WTC11 (cell line): ENCODE measurements around the gene TRIM29. TPM values are rescaled to one million over a fixed set of nuclear protein-coding genes. Genes with fewer than 3 reads are reported as not detected.

ENCODE experiments used
- ATF1 ChIP-seq: sonication (generic); formaldehyde crosslinking; IDR thresholded peaks from 2 replicates; pipeline ENCODE4 v1.8.1; 2023; ENCODE audit warnings: mild to moderate bottlenecking, moderate library complexity, missing genetic modification reagents
- ATF2 ChIP-seq: sonication (generic); formaldehyde crosslinking; IDR thresholded peaks from 2 replicates; pipeline ENCODE4 v1.8.1; 2022; ENCODE audit warnings: low read depth, missing genetic modification reagents, borderline replicate concordance
- ATF3 ChIP-seq: sonication (generic); formaldehyde crosslinking; conservative IDR thresholded peaks from 2 replicates; pipeline ENCODE4 v1.8.1; 2022; ENCODE audit warnings: mild to moderate bottlenecking, missing genetic modification reagents
- CDX4 ChIP-seq: fragments of 250-450 bp; sonication (Bioruptor Pico); IDR thresholded peaks from 2 replicates; pipeline ENCODE4 v1.9.0; 2021; ENCODE audit warnings: moderate library complexity, mild to moderate bottlenecking, inconsistent platforms, borderline replicate concordance
- CTCF ChIP-seq: fragments of 200-600 bp; IDR thresholded peaks from 2 replicates; pipeline ENCODE4 v1.8.0; 2022; ENCODE audit warnings: antibody characterized with exemption
- E2F1 ChIP-seq: sonication (generic); formaldehyde crosslinking; IDR thresholded peaks from 2 replicates; pipeline ENCODE4 v1.8.0; 2022; ENCODE audit warnings: mild to moderate bottlenecking, missing genetic modification reagents
- FOXJ3 ChIP-seq: sonication (generic); formaldehyde crosslinking; IDR thresholded peaks from 2 replicates; pipeline ENCODE4 v1.9.0; 2021; ENCODE audit warnings: missing genetic modification reagents, mild to moderate bottlenecking, borderline replicate concordance
- FOXP4 ChIP-seq: sonication (generic); formaldehyde crosslinking; IDR thresholded peaks from 2 replicates; pipeline ENCODE4 v1.8.0; 2022; ENCODE audit warnings: mild to moderate bottlenecking, missing genetic modification reagents
- HMGA2 ChIP-seq: fragments of 250-450 bp; sonication (Bioruptor Pico); IDR thresholded peaks from 2 replicates; pipeline ENCODE4 v1.4.0; 2021; ENCODE audit warnings: mild to moderate bottlenecking, moderate library complexity
- IRF2 ChIP-seq: sonication (generic); formaldehyde crosslinking; IDR thresholded peaks from 2 replicates; pipeline ENCODE4 v1.8.0; 2022; ENCODE audit warnings: low read depth, missing genetic modification reagents, borderline replicate concordance
- JUN ChIP-seq: sonication (generic); formaldehyde crosslinking; IDR thresholded peaks from 2 replicates; pipeline ENCODE4 v1.8.0; 2023; ENCODE audit warnings: mild to moderate bottlenecking, missing genetic modification reagents
- MYBL2 ChIP-seq: sonication (generic); formaldehyde crosslinking; IDR thresholded peaks from 2 replicates; pipeline ENCODE4 v1.8.1; 2023; ENCODE audit warnings: mild to moderate bottlenecking, moderate library complexity, missing genetic modification reagents
- NFATC4 ChIP-seq: fragments of 250-450 bp; sonication (Bioruptor Pico); IDR thresholded peaks from 2 replicates; pipeline ENCODE4 v1.9.0; 2021; ENCODE audit warnings: mild to moderate bottlenecking
- PRDM15 ChIP-seq: sonication (generic); formaldehyde crosslinking; IDR thresholded peaks from 2 replicates; pipeline ENCODE4 v1.8.0; 2022; ENCODE audit warnings: missing genetic modification reagents
- RELA ChIP-seq: sonication (generic); formaldehyde crosslinking; IDR thresholded peaks from 2 replicates; pipeline ENCODE4 v1.8.1; 2022; ENCODE audit warnings: missing genetic modification reagents, mild to moderate bottlenecking, borderline replicate concordance
- TEAD1 ChIP-seq: sonication (generic); formaldehyde crosslinking; IDR thresholded peaks from 2 replicates; pipeline ENCODE4 v1.8.0; 2022; ENCODE audit warnings: mild to moderate bottlenecking, missing genetic modification reagents
- TEAD4 ChIP-seq: sonication (generic); formaldehyde crosslinking; IDR thresholded peaks from 2 replicates; pipeline ENCODE4 v1.8.0; 2022; ENCODE audit warnings: mild to moderate bottlenecking, missing genetic modification reagents
- USF2 ChIP-seq: sonication (generic); formaldehyde crosslinking; IDR thresholded peaks from 2 replicates; pipeline ENCODE4 v1.8.1; 2023; ENCODE audit warnings: mild to moderate bottlenecking, missing genetic modification reagents, moderate library complexity
- ZMAT4 ChIP-seq: fragments of 250-450 bp; sonication (Bioruptor Pico); IDR thresholded peaks from 2 replicates; pipeline ENCODE4 v1.9.0; 2021; ENCODE audit warnings: mild to moderate bottlenecking
- ZNF138 ChIP-seq: sonication (generic); formaldehyde crosslinking; conservative IDR thresholded peaks from 2 replicates; pipeline ENCODE4 v1.8.1; 2022; ENCODE audit warnings: mild to moderate bottlenecking, moderate library complexity, missing genetic modification reagents
- ZNF281 ChIP-seq: sonication (generic); formaldehyde crosslinking; IDR thresholded peaks from 2 replicates; pipeline ENCODE4 v1.8.0; 2023; ENCODE audit warnings: mild to moderate bottlenecking, missing genetic modification reagents
- total RNA-seq: library from RNA; stranded (reverse); gene quantifications from 3 replicates; pipeline ENCODE4 v1.2.3, GENCODE V29; 2021

The TRIM29 gene
- total RNA-seq, 1 experiment from 2014 or later, result 0.11 TPM

GRCh38 chr11:120168960-120169681 lies 31.2 kb upstream of the TRIM29 start (continued):
- no peak for TF ChIP-seq ZMAT4 (CRISPR knock-in tag)
- no peak for TF ChIP-seq ATF2 (CRISPR knock-in tag)
- no peak; the same call in 1 of the 2 replicates for TF ChIP-seq TEAD1 (CRISPR knock-in tag)
- TF ChIP-seq CTCF, result peak; percentile 89
- peak; percentile 77 for TF ChIP-seq PRDM15 (CRISPR knock-in tag)
- 0 out of 2 replicates have a peak, but pooled peaks have one; percentile 53 for TF ChIP-seq FOXP4 (CRISPR knock-in tag)
- 0 out of 2 replicates have a peak, but pooled peaks have one; percentile 55 for TF ChIP-seq E2F1
- 0 out of 2 replicates have a peak, but pooled peaks have one; percentile 45 for TF ChIP-seq ZNF281
- TF ChIP-seq IRF2 (CRISPR knock-in tag), result no peak
- no peak for TF ChIP-seq ATF1 (CRISPR knock-in tag)
- TF ChIP-seq HMGA2 (CRISPR knock-in tag), result no peak
- 0 out of 2 replicates have a peak, but pooled peaks have one; percentile 38 for TF ChIP-seq RELA (CRISPR knock-in tag)
- TF ChIP-seq ATF3 (CRISPR knock-in tag), result no peak
- TF ChIP-seq ZNF138 (CRISPR knock-in tag), result 0 out of 2 replicates have a peak, but pooled peaks have one; percentile 66
- TF ChIP-seq MYBL2, result no peak
- TF ChIP-seq FOXJ3, result no peak
- no peak for TF ChIP-seq JUN (CRISPR knock-in tag)
- TF ChIP-seq CDX4 (CRISPR knock-in tag), result no peak
- TF ChIP-seq USF2, result no peak
- TF ChIP-seq TEAD4 (CRISPR knock-in tag), result no peak
- TF ChIP-seq NFATC4 (CRISPR knock-in tag), result no peak
